Germinal center (tissue), 1 donor: Measurements from ENCODE around the gene SIDT2.
A peak's percentile ranks its signal among the peaks of the same experiment; 100 is the strongest.
"Not testable (repeated sequence)": the region's sequence is repeated elsewhere in the genome, so short reads cannot be mapped to it uniquely, and the experiment has no call there.

Experiments used
- DNase-seq: peaks from one replicate; pipeline ENCODE4 v3.0.0; 2012; ENCODE audit warnings: mixed read lengths, low spot score

SIDT2 gene

GRCh38 chr11:117178210-117179034, at the start of gene SIDT2:
TSS of gene SIDT2 (plus strand) at chr11:117178743. CDS start at chr11:117179264, 521 bp downstream.
- peak; percentile 89 for DNase-seq

GRCh38 chr11:117130396-117130795, 48.1 kb upstream of the SIDT2 start:
- DNase-seq = not testable (repeated sequence)

GRCh38 chr11:117130879-117131278, 47.7 kb upstream of the SIDT2 start:
- DNase-seq = no peak

- no peak for DNase-seq
Measured at GRCh38 chr11:117134431-117134830, 44.1 kb upstream of the SIDT2 start.

GRCh38 chr11:117134979-117135378, 43.6 kb upstream of the SIDT2 start:
- not testable (repeated sequence) for DNase-seq

GRCh38 chr11:117137223-117138086, 41.1 kb upstream of the SIDT2 start:
- DNase-seq = not testable (repeated sequence)

- peak; percentile 42 for DNase-seq
Measured at GRCh38 chr11:117143390-117143789, 35.2 kb upstream of the SIDT2 start.

- DNase-seq = peak; percentile 98
Measured at GRCh38 chr11:117143871-117144476, 34.6 kb upstream of the SIDT2 start, which contains the start of gene PAFAH1B2. TSS of gene PAFAH1B2 (plus strand) at chr11:117144287. CDS start at chr11:117152448, 8,161 bp downstream.

- peak; percentile 74 for DNase-seq
Measured at GRCh38 chr11:117144477-117145392, 33.8 kb upstream of the SIDT2 start.

- DNase-seq = peak; percentile 43
Measured at GRCh38 chr11:117145393-117145761, 33.2 kb upstream of the SIDT2 start.

- DNase-seq = no peak
Measured at GRCh38 chr11:117146521-117146920, 32.0 kb upstream of the SIDT2 start.

- DNase-seq = no peak
Measured at GRCh38 chr11:117152066-117152465, 26.5 kb upstream of the SIDT2 start.

GRCh38 chr11:117154468-117154867, 24.1 kb upstream of the SIDT2 start:
- no peak for DNase-seq

GRCh38 chr11:117157507-117157906, 21.0 kb upstream of the SIDT2 start:
- DNase-seq = no peak

- DNase-seq = no peak
Measured at GRCh38 chr11:117159892-117160291, 18.7 kb upstream of the SIDT2 start.

- no peak for DNase-seq
Measured at GRCh38 chr11:117160826-117161225, 17.7 kb upstream of the SIDT2 start.

- no peak for DNase-seq
Measured at GRCh38 chr11:117166491-117166890, 12.1 kb upstream of the SIDT2 start.

GRCh38 chr11:117169736-117170135, 8.8 kb upstream of the SIDT2 start:
- no peak for DNase-seq

GRCh38 chr11:117170210-117170609, 8.3 kb upstream of the SIDT2 start:
- DNase-seq = no peak

- DNase-seq = no peak
Measured at GRCh38 chr11:117171007-117171403, 7.5 kb upstream of the SIDT2 start.

- DNase-seq = no peak
Measured at GRCh38 chr11:117171404-117172061, 7.0 kb upstream of the SIDT2 start.
